ENCODE measurements around the gene IL2RA. TPM values are rescaled to one million over a fixed set of nuclear protein-coding genes. Genes with fewer than 3 reads are reported as not detected.
"Not testable (repeated sequence)": the region's sequence is repeated elsewhere in the genome, so short reads cannot be mapped to it uniquely, and the experiment has no call there.

The IL2RA gene
- total and polyA plus RNA-seq, 4 donors, result 0.33 to 4.2 (median 3.3) TPM

DNA sequence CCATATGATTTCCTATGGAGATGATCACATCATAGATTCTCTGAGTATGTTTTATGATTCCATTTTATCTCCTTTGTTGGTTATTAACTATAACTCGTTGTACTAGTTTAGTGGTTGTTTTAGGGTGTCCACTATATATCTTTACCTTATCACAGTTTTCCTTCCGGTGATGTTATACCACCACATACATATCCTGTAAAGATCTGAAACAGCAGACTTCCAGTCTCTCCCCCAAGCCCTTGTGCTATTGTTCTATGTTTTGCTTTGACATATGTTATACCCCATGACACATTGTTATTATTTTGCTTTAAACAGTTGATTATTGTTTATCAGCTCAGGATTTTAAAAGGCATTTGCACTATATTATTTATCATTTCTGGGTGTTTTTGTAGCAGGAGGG, 92.1 kb downstream of the IL2RA start:
- ATAC-seq (ENCODE audit: low FRiP score) (no peak), DNase-seq (no peak)
- no peaks in the 10 kb centered on the region for H3K36me3 ChIP-seq (ENCODE audit: control insufficient read depth in 1 of 2, insufficient read depth in 2 of 2, low read length in 1 of 2)
- intact Hi-C loops (cut with DNase I), result loop anchor here in 1 of 2 donors (10.0 kb wide), 1 partner anchor 75 kb away; the partner anchor contains the start of gene FBH1
- H3K27me3 ChIP-seq (ENCODE audit: control insufficient read depth in 1 of 2, insufficient read depth in 2 of 2, low read length in 1 of 2), result no peaks in the 10 kb centered on the region
- H3K4me3 ChIP-seq (ENCODE audit: low read length in 2 of 2), result no peak overlapping the region
- H3K9me3 ChIP-seq (ENCODE audit: control insufficient read depth, low read length), result no peaks in the 10 kb centered on the region
- peaks cover 0 to 4% of the 10 kb centered on the region in 2 donors for H3K4me1 ChIP-seq (ENCODE audit: control insufficient read depth in 1 of 2, insufficient read depth in 2 of 2, low read length in 2 of 2)
- H3K27ac ChIP-seq (ENCODE audit: low read depth in 1 of 2, low read length in 2 of 2), result no peak overlapping the region
- 89 to 95% methylated on average over 2 of the region's 2 CpGs for WGBS, 2 donors

DNA sequence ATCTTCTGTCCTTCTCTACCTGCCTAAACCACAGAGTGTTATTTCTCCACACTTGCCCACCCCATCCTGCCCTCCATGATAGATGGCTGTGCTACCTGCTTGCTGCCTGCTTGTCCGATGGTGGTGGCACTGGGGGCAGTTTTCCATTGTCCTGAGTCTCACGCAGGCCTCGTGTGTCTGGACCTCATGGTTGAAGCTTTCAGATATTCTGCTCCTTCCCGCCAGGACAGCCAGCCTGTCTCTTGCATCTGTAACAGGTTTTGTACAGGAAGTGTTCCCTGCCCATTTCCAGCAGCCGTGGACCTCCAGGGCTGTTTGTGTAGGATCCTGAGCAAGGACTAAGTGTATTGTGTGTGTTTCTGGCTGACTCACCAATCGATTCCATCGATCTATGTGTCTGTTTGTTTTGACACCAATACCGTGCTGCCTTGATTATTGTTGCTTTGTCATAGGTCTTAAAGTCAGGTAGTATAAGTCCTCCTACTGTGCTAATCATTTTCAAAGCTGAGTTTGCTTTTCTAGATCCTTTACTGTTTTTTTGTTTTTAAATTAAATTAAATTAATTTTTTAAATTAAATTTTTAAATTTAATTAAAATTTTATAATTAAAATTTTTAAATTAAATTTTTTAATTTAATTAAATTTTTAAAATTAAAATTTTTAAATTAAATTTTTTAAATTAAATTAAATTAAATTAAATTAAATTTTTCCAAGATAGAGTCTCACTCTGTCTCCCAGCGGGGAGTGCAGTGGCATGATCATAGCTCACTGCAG, 93.3 kb downstream of the IL2RA start:
- H3K27ac ChIP-seq (ENCODE audit: low read depth in 1 of 2, low read length in 2 of 2), result no peak overlapping the region
- H3K4me3 ChIP-seq (ENCODE audit: low read length in 2 of 2), result no peak overlapping the region
- peaks cover 0 to 4% of the 10 kb centered on the region in 2 donors for H3K4me1 ChIP-seq (ENCODE audit: control insufficient read depth in 1 of 2, insufficient read depth in 2 of 2, low read length in 2 of 2)
- H3K9me3 ChIP-seq (ENCODE audit: control insufficient read depth, low read length), result no peaks in the 10 kb centered on the region
- H3K36me3 ChIP-seq (ENCODE audit: control insufficient read depth in 1 of 2, insufficient read depth in 2 of 2, low read length in 1 of 2), result no peaks in the 10 kb centered on the region
- no peaks in the 10 kb centered on the region for H3K27me3 ChIP-seq (ENCODE audit: control insufficient read depth in 1 of 2, insufficient read depth in 2 of 2, low read length in 1 of 2)
- DNase-seq, result peak in 1 of 2 donors; percentile 53
- intact Hi-C loops (cut with DNase I), result no loop called here
- WGBS, 2 donors, result 94% methylated on average over 9 of the region's 9 CpGs
- no peak for ATAC-seq (ENCODE audit: low FRiP score)

GRCh38 chr10:5968037-5968680, 94.0 kb downstream of the IL2RA start:
- DNase-seq, result peak in 1 of 2 donors; percentile 58
- Histone ChIP-seq H3K27me3 (ENCODE audit: control insufficient read depth in 1 of 2, insufficient read depth in 2 of 2, low read length in 1 of 2) (no peaks in the 10 kb centered on the region), H3K36me3 (ENCODE audit: control insufficient read depth in 1 of 2, insufficient read depth in 2 of 2, low read length in 1 of 2) (peaks cover 0 to under 1% of the 10 kb centered on the region in 2 donors), H3K9me3 (ENCODE audit: control insufficient read depth, low read length) (no peaks in the 10 kb centered on the region), H3K4me1 (ENCODE audit: control insufficient read depth in 1 of 2, insufficient read depth in 2 of 2, low read length in 2 of 2) (peaks cover 0 to 4% of the 10 kb centered on the region in 2 donors), H3K27ac (ENCODE audit: low read depth in 1 of 2, low read length in 2 of 2) (no peak overlapping the region), H3K4me3 (ENCODE audit: low read length in 2 of 2) (no peak overlapping the region)
- no peak for ATAC-seq (ENCODE audit: low FRiP score)
- intact Hi-C loops (cut with DNase I), result no loop called here
- 96 to 97% methylated on average over 5 of the region's 5 CpGs for whole genome bisulfite sequencing, 2 donors

- ATAC-seq (ENCODE audit: low FRiP score), result no peak
- WGBS, 2 donors, result 71 to 83% methylated on average over 8 of the region's 8 CpGs
- Histone ChIP-seq H3K27me3 (ENCODE audit: control insufficient read depth in 1 of 2, insufficient read depth in 2 of 2, low read length in 1 of 2) (no peaks in the 10 kb centered on the region), H3K27ac (ENCODE audit: low read depth in 1 of 2, low read length in 2 of 2) (no peak overlapping the region), H3K4me1 (ENCODE audit: control insufficient read depth in 1 of 2, insufficient read depth in 2 of 2, low read length in 2 of 2) (no peaks in the 10 kb centered on the region), H3K4me3 (ENCODE audit: low read length in 2 of 2) (no peak overlapping the region), H3K36me3 (ENCODE audit: control insufficient read depth in 1 of 2, insufficient read depth in 2 of 2, low read length in 1 of 2) (peaks cover 0 to 2% of the 10 kb centered on the region in 2 donors), H3K9me3 (ENCODE audit: control insufficient read depth, low read length) (no peaks in the 10 kb centered on the region)
- intact Hi-C loops (cut with DNase I), result no loop called here
- DNase-seq, result peak in 1 of 2 donors; percentile 44
Measured at GRCh38 chr10:5965266-5965665, 96.9 kb downstream of the IL2RA start.

DNA sequence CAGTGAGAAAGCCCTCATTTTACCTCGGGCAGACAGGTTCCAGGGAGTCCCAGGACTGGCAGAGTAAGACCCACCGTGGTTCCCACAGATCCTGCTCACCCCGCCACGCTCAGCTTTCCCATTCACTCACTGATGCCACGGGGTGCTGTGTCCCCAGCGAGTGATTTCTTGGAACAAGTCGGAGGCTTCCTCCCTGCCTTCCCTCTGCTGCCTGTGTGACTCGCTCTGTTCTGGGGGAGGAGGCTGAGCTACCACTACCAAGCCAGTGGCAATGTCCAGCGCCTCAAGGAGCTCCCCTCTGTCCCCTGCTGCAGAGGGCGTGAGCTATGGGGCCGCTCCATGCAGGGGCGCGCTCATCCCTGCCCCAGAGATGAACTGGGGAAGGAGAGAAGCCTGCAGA, 97.4 kb downstream of the IL2RA start:
- Histone ChIP-seq H3K4me1 (ENCODE audit: control insufficient read depth in 1 of 2, insufficient read depth in 2 of 2, low read length in 2 of 2) (no peaks in the 10 kb centered on the region), H3K36me3 (ENCODE audit: control insufficient read depth in 1 of 2, insufficient read depth in 2 of 2, low read length in 1 of 2) (peaks cover 0 to 2% of the 10 kb centered on the region in 2 donors), H3K27ac (ENCODE audit: low read depth in 1 of 2, low read length in 2 of 2) (no peak overlapping the region), H3K9me3 (ENCODE audit: control insufficient read depth, low read length) (no peaks in the 10 kb centered on the region), H3K4me3 (ENCODE audit: low read length in 2 of 2) (no peak overlapping the region), H3K27me3 (ENCODE audit: control insufficient read depth in 1 of 2, insufficient read depth in 2 of 2, low read length in 1 of 2) (no peaks in the 10 kb centered on the region)
- 91 to 92% methylated on average over 13 of the region's 13 CpGs for WGBS, 2 donors
- intact Hi-C loops (cut with DNase I), result no loop called here
- ATAC-seq (ENCODE audit: low FRiP score), result no peak
- DNase-seq, result peak in 1 of 2 donors; percentile 39

DNA sequence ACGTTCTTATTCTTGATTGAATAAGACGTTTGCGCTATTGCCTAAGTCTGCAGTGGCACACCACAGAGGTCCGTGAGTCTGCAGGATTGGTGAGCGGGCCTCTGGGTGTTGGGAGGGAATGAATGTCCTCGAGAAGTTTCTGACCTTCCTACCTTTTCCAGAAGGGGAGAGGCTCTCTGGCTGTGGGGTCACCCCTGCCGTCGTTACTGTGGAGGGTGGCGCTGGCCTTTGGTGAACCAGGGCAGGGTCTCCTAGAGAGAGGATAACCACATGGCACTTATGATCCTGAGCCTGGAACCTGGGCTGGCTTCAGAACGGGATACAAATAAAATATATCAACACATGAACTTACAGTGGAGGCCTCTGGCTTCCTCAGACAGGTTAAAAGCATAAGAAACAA, 98.6 kb downstream of the IL2RA start:
- H3K9me3 ChIP-seq (ENCODE audit: control insufficient read depth, low read length), result no peaks in the 10 kb centered on the region
- ATAC-seq (ENCODE audit: low FRiP score), result no peak
- no peak overlapping the region for H3K27ac ChIP-seq (ENCODE audit: low read depth in 1 of 2, low read length in 2 of 2)
- peaks cover 0 to 2% of the 10 kb centered on the region in 2 donors for H3K36me3 ChIP-seq (ENCODE audit: control insufficient read depth in 1 of 2, insufficient read depth in 2 of 2, low read length in 1 of 2)
- 84 to 87% methylated on average over 10 of the region's 10 CpGs for WGBS, 2 donors
- H3K4me3 ChIP-seq (ENCODE audit: low read length in 2 of 2), result no peak overlapping the region
- peak in 1 of 2 donors; percentile 40 for DNase-seq
- intact Hi-C loops (cut with DNase I), result no loop called here
- H3K27me3 ChIP-seq (ENCODE audit: control insufficient read depth in 1 of 2, insufficient read depth in 2 of 2, low read length in 1 of 2), result no peaks in the 10 kb centered on the region
- no peaks in the 10 kb centered on the region for H3K4me1 ChIP-seq (ENCODE audit: control insufficient read depth in 1 of 2, insufficient read depth in 2 of 2, low read length in 2 of 2)

GRCh38 chr10:5963071-5963470, 99.1 kb downstream of the IL2RA start:
- DNase-seq, result peak in 1 of 2 donors; percentile 40
- WGBS, 2 donors, result 89 to 91% methylated on average over 7 of the region's 7 CpGs
- no peak overlapping the region for H3K27ac ChIP-seq (ENCODE audit: low read depth in 1 of 2, low read length in 2 of 2)
- H3K9me3 ChIP-seq (ENCODE audit: control insufficient read depth, low read length), result no peaks in the 10 kb centered on the region
- no peak for ATAC-seq (ENCODE audit: low FRiP score)
- H3K4me3 ChIP-seq (ENCODE audit: low read length in 2 of 2), result no peak overlapping the region
- no peaks in the 10 kb centered on the region for H3K4me1 ChIP-seq (ENCODE audit: control insufficient read depth in 1 of 2, insufficient read depth in 2 of 2, low read length in 2 of 2)
- H3K27me3 ChIP-seq (ENCODE audit: control insufficient read depth in 1 of 2, insufficient read depth in 2 of 2, low read length in 1 of 2), result no peaks in the 10 kb centered on the region
- intact Hi-C loops (cut with DNase I), result no loop called here
- H3K36me3 ChIP-seq (ENCODE audit: control insufficient read depth in 1 of 2, insufficient read depth in 2 of 2, low read length in 1 of 2), result peaks cover 0 to 2% of the 10 kb centered on the region in 2 donors

DNA sequence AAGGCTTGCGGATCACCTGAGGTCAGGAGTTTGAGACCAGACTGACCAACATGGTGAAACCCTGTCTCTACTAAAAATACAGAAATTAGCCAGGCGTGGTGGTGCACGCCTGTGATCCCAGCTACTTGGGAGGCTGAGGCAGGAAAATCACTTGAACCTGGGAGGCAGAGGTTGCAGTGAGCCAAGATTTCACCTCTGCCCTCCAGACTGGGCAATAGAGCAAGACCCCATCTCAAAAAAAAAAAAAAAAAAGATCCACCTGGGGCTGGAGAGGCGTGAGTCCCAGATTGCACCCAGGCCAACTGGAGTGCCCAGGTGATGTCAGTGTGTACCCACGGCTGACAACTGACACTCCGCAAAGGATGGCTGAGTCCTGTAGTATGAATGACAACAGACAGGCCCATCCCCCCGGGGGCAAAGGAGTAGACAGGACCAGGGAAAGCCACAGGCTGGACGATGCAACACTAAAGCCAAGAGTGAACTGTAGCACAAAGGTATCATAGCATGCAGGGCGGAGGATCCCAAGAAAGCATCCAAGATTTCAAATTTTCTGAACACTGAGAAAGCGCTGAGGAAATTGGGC, 99.7 kb downstream of the IL2RA start:
- H3K9me3 ChIP-seq (ENCODE audit: control insufficient read depth, low read length); H3K27ac ChIP-seq (ENCODE audit: low read depth in 1 of 2, low read length in 2 of 2); H3K27me3 ChIP-seq (ENCODE audit: control insufficient read depth in 1 of 2, insufficient read depth in 2 of 2, low read length in 1 of 2); intact Hi-C loops (cut with DNase I); H3K4me3 ChIP-seq (ENCODE audit: low read length in 2 of 2); H3K36me3 ChIP-seq (ENCODE audit: control insufficient read depth in 1 of 2, insufficient read depth in 2 of 2, low read length in 1 of 2); H3K4me1 ChIP-seq (ENCODE audit: control insufficient read depth in 1 of 2, insufficient read depth in 2 of 2, low read length in 2 of 2); ATAC-seq (ENCODE audit: low FRiP score): not testable (repeated sequence)
- peak in 1 of 2 donors; percentile 34 for DNase-seq
- 93 to 95% methylated on average over 10 of the region's 10 CpGs for WGBS, 2 donors

Measured in aorta (tissue), 5 donors.